ENCODE results near the gene GNG13.
"Not testable (repeated sequence)": the region's sequence is repeated elsewhere in the genome, so short reads cannot be mapped to it uniquely, and the experiment has no call there.

The GNG13 gene

DNA sequence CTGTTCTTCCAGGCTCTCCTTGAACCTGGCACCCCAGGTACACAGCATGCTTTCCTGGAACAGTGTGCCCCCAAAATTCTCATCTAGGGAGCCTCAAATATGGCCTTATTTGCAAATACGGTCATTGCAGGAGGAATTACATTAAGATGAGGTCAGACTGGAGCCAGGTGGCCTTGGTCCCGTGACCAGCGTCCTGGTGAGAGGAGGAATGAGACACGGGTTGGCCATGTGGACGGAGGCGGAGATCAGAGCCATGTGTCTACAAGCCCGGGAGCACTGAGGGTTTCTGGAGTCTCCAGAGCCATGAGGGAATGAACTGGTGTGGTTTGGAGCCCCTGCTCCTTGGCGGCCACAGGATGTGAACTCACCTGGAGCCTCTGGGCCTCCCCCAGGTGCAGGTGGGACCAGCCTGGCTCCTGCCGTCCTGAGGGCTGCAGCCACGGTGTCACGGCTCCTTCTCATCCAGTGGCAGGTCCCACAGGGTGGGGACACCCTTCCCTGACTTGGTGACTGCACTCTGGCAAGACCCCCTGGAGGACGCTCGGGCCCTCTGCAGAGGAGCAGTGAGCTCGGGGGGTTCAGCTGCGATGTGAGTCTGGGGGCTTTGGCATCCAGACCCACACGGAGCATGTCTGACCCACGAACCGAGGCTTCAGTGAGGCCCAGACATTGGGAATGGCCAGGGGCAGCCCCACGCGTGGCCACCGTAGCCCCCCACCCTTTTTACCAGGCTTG lies 21.8 kb upstream of the GNG13 start:
- no peak for DNase-seq
- no peak for ATAC-seq
- peaks cover 10% of the 10 kb centered on the region for H3K4me1 Mint-ChIP-seq
- no peak overlapping the region for H3K27ac Mint-ChIP-seq
- no peak overlapping the region for H3K4me3 Mint-ChIP-seq
- H3K9me3 Mint-ChIP-seq: no peaks in the 10 kb centered on the region
- peaks cover 12% of the 10 kb centered on the region for H3K27me3 Mint-ChIP-seq

DNA sequence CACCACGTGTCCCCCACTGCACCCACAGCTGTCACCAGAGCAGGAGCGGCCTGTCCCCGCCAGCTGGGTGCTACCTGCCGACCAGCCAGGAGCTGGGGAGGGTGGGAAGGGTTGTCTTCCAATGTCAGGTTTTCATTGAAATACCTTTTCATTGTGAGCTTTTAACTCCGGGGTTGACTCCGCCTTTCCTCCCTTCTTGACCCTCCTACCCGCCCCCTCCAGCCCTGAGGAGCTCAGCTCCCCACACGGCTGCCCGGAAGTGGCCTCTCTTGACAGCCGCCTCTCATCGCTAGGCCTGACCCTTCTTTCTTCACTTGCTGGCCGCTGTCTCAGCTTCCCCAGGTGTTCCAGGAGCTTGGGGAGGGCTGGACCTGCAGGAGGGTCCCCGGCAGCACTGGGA lies 21.2 kb upstream of the GNG13 start:
- Mint-ChIP-seq H3K27ac (no peak overlapping the region), H3K4me1 (peaks cover 10% of the 10 kb centered on the region), H3K4me3 (no peak overlapping the region), H3K9me3 (no peaks in the 10 kb centered on the region), H3K27me3 (peaks cover 12% of the 10 kb centered on the region)
- ATAC-seq (no peak), DNase-seq (no peak)

DNA sequence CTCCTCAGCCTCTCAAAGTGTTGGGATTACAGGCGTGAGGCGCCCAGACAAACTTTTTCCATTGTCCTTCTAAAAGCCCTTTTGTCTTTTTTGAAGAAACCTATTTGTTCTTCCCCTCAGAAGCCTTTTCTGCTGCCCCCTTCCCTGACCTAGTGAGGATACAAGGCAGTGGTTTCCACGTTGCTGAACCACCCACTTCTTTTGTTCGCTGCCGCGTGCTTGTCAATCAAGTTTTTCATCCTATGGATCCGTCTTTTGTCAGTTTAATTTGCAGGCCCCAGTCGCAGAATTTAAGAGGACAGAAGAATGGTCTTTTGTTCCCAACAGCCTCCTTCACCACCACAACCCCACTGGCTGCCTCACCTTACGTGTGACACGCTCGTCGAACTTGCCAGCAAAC lies 20.2 kb upstream of the GNG13 start:
- ATAC-seq (no peak), DNase-seq (no peak)
- no peak overlapping the region for H3K27ac Mint-ChIP-seq
- no peaks in the 10 kb centered on the region for H3K9me3 Mint-ChIP-seq
- no peak overlapping the region for H3K4me3 Mint-ChIP-seq
- H3K27me3 Mint-ChIP-seq: peaks cover 12% of the 10 kb centered on the region
- peaks cover 10% of the 10 kb centered on the region for H3K4me1 Mint-ChIP-seq

DNA sequence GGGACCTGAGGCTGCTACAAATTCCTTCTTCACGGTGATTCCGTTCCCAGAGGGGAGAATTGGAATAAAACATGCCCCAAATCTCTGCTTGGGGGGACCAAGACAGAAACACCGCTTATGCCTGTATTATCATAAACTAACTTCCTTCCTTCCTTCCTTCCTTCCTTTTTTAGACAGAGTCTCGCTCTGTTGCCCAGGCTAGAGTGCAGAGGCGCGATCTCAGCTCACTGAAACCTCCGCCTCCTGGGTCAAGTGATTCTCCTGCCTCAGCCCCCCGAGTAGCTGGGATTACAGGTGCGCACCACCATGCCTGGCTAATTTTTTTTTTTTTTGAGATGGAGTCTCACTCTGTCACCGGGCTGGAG lies 19.5 kb upstream of the GNG13 start:
- peak overlapping the region in 1 of 2 donors; percentile 32 for H3K4me3 Mint-ChIP-seq
- peaks cover 12% of the 10 kb centered on the region for H3K27me3 Mint-ChIP-seq
- H3K27ac Mint-ChIP-seq, DNase-seq, H3K9me3 Mint-ChIP-seq, ATAC-seq: not testable (repeated sequence)
- peaks cover 10% of the 10 kb centered on the region for H3K4me1 Mint-ChIP-seq

DNA sequence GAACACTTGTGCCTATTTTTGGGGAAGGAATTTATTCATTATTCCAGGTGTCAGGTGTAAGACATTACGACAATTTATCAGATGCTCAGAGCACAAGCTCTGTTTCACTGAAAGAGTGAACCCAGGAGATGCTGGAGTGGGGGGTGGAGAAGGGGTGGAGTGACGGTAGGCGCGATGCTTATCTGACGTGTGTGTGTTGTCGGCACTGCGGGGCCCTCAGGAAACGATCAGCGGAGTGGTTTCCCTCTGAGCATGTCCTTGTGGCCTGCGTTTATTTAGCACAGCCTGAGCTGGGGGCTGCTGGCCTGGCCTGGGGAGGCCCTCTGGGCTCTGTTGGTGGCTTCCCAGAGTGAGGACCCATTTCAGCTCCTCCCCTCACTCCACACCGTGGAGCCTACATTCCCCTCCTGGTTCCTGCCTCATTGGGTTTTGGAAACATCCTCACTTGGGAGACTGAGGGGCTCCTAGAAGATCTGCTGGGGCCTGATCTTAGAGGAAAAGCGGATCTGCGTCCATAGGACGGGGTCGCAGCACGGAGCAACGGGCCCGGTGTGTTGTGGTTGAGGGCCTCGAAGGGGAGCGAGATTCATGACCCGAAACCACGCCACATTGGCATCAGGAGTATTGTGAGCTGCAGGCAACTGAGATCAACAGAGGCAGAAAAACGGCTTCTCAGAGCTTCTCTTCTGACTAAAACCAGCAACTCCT lies 19.0 kb upstream of the GNG13 start:
- Mint-ChIP-seq H3K27me3 (peaks cover 12% of the 10 kb centered on the region), H3K9me3 (no peaks in the 10 kb centered on the region), H3K27ac (no peak overlapping the region), H3K4me1 (peaks cover 10% of the 10 kb centered on the region), H3K4me3 (peak overlapping the region in 1 of 2 donors; percentile 13)
- ATAC-seq (peak; percentile 71), DNase-seq (no peak)

DNA sequence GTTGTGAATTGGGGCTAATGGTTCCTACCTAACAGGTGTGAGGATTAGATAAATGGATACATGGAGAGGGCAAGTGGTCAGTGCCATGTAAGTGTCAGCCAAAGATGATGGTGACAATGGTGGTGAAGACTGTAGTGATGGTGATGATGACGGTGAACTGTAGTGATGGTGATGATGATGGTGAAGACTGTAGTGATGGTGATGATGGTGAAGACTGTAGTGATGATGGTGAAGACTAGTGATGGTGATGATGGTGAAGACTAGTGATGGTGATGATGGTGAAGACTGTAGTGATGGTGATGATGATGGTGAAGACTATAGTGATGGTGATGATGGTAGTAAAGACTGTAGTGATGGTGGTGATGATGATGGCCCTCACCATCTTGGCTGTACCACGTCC lies 18.1 kb upstream of the GNG13 start:
- H3K4me3 Mint-ChIP-seq: no peak overlapping the region
- H3K27me3 Mint-ChIP-seq: peaks cover 17% of the 10 kb centered on the region
- ATAC-seq: no peak
- H3K4me1 Mint-ChIP-seq: peaks cover 10% of the 10 kb centered on the region
- no peaks in the 10 kb centered on the region for H3K9me3 Mint-ChIP-seq
- H3K27ac Mint-ChIP-seq: no peak overlapping the region
- no peak for DNase-seq

DNA sequence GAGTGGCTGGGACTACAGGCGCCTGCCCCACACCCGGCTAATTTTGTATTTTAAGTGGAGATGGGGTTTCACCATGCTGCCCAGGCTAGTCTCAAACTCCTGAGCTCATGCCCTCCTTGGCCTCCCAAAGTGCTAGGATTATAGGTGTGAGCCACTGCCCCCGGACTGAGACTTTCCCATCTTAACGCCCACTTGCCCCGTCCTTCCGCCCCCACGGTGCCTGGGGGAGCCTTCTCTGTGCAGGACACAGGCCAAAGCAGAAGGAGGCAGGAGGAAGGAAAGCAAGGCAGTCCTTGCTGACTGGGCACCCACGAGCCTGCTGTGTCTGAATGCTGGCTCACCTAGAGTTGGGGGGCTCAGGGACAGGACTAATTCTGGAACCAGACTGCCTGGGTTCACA lies 17.6 kb upstream of the GNG13 start:
- Mint-ChIP-seq H3K27me3 (peaks cover 22% of the 10 kb centered on the region), H3K27ac (no peak overlapping the region), H3K4me1 (peaks cover 11% of the 10 kb centered on the region), H3K9me3 (no peaks in the 10 kb centered on the region), H3K4me3 (no peak overlapping the region)
- ATAC-seq (no peak), DNase-seq (no peak)

DNA sequence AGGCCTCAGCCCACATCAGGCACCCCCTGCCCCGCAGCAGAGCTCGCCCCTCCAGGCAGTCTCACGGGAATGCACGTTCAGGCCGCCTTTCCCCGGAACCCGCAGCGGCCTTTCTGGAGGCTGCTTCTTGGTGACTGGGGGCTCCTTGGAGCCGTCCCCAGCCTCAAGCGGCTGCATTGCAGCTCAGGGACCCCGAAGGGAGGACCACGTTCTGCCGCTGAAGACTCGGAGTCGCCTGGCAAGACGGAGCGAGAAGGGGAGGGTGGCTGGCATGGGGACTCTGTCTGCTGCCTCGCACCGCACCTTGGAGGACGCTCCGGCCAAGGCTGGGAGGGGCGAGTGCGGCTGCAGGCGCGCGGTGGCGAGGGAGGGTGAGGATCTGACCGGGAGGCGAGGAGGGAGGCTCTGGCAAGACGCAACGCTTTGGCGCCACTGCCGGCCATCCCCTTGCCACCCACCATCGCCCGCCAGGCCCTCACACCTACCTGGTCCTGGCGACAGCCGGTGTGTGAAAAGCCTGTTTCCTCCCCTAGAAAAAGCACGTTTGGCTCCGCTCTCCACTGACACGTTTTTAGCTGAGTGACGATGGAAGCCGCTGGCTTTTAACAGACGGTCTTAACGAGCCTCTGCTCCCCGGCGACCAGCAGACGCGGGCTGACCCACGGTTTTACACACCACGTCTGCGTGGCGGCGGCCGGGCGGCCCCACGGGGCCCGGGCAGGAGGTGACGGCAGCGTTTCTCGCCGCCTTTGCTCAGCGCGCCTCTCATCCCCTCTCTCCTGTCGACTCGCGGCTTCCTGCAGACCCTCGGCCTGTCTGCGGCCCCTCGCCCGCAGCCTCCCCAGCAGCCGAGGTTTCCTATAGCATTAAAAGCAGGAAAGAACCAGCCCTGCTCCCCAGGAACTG lies 16.7 kb upstream of the GNG13 start:
- ATAC-seq (no peak), DNase-seq (no peak)
- H3K27me3 Mint-ChIP-seq: peaks cover 27% of the 10 kb centered on the region
- peaks cover 15% of the 10 kb centered on the region for H3K4me1 Mint-ChIP-seq
- H3K27ac Mint-ChIP-seq: no peak overlapping the region
- no peaks in the 10 kb centered on the region for H3K9me3 Mint-ChIP-seq
- H3K4me3 Mint-ChIP-seq: peak overlapping the region in 1 of 2 donors; percentile 24

DNA sequence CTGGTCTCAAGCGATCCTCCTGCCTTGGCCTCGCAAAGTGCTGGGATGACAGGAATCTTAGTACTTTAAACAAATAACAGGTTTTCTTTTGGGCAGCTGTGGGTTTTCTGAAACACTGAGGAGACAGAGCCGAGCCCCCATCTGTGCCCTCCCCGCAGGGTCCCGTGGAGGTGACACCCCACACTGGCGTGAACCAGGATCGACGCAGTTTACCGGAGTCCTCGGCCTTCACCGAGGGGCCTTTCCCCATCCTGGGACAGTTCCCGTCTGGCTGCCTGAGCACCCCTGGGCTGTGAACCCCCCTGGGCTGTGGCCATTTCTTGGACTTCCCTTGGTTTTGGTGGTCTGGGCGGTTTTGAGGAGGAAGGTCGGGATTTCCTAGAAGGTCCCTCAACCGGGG lies 15.3 kb upstream of the GNG13 start:
- ATAC-seq (no peak), DNase-seq (no peak)
- Mint-ChIP-seq H3K27me3 (peaks cover 27% of the 10 kb centered on the region), H3K9me3 (no peaks in the 10 kb centered on the region), H3K4me3 (no peak overlapping the region), H3K4me1 (peaks cover 18% of the 10 kb centered on the region), H3K27ac (no peak overlapping the region)

DNA sequence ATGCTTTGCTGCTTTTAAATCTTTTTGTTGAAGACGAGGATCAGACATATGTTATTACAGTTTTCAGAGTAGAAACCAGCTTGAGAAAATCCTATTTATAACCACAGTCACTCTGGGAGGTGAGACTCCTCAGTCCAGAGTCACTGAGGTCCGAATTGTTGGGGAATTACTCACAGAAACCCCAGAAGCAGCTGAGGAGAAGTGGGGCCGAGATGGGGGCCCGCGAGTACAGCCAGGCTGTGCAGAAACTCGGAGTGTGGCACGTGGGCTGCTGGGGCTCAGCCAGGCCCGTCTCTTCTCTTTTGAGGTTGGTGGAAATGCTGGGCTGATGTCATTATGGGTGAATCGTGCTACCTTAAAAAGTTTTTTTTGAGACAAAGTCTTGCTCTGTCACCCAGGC lies 14.4 kb upstream of the GNG13 start:
- DNase-seq (no peak), ATAC-seq (no peak)
- Mint-ChIP-seq H3K4me1 (peaks cover 23% of the 10 kb centered on the region), H3K27me3 (peaks cover 22% of the 10 kb centered on the region), H3K27ac (no peak overlapping the region), H3K9me3 (no peaks in the 10 kb centered on the region), H3K4me3 (no peak overlapping the region)

DNA sequence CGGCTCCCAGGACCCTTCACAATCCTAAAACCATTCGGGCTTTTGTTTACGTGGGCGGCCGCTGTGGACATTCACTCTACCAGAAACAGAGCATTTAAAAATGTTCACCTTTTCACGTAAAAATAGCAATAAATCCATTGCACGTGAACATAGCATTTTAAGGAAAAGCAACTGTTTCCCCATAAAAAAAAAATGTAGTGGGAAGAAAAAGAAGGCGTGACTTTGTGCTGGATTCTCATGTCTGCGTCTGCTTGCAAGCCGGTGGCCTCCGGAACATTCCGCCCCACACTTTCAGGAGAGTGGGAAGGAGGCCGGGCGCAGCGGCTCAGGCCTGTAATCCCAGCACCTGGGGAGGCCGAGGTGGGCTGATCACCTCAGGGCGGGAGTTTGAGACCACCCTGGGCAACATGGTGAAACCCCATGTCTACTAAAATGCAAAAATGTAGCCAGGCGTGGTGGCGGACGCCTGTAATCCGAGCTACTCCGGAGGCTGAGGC lies 13.4 kb upstream of the GNG13 start:
- no peaks in the 10 kb centered on the region for H3K9me3 Mint-ChIP-seq
- peaks cover 15% of the 10 kb centered on the region for H3K27me3 Mint-ChIP-seq
- DNase-seq: no peak
- no peak overlapping the region for H3K4me3 Mint-ChIP-seq
- no peak for ATAC-seq
- no peak overlapping the region for H3K27ac Mint-ChIP-seq
- peaks cover 27% of the 10 kb centered on the region for H3K4me1 Mint-ChIP-seq

DNA sequence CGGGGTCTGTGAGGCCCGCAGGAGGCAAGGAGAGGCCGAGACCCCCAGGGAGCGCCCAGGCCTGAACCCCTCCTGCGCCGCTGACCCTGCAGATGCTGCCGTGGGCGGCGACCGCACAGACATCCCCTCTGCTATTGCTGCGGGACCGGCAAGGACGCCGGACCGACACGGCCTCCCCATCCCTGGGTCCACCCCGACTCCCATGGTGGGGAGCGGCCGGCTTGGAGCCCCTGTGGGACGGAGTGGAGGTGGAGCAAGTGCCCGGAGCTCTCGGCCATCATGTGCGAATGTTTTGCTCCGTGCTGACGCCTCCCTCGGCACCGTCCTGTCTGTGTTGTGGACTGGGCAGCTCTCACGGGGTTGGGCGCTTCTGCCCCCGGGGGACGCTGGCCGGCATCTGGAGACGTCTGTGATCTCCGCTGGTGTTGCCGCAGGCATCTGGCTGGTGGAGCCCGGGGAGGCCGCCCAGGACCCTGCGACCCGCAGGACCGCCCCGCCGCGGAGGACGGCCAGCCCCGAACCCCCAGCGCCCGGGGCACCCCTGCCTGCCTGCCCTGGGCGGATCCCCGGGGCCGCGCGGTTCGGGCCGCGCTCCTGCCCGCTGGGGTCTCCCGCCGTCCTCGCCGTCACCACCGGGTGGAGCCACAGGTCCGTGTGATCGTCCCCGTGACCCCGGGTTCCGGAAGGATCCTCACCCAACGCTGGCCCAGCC lies 12.8 kb upstream of the GNG13 start:
- no peak overlapping the region for H3K27ac Mint-ChIP-seq
- no peaks in the 10 kb centered on the region for H3K9me3 Mint-ChIP-seq
- H3K27me3 Mint-ChIP-seq: peaks cover 15% of the 10 kb centered on the region
- H3K4me1 Mint-ChIP-seq: peaks cover 33% of the 10 kb centered on the region
- ATAC-seq (peak; percentile 87), DNase-seq (peak; percentile 57 to 61)
- peak overlapping the region in 1 of 2 donors; percentile 59 for H3K4me3 Mint-ChIP-seq

DNA sequence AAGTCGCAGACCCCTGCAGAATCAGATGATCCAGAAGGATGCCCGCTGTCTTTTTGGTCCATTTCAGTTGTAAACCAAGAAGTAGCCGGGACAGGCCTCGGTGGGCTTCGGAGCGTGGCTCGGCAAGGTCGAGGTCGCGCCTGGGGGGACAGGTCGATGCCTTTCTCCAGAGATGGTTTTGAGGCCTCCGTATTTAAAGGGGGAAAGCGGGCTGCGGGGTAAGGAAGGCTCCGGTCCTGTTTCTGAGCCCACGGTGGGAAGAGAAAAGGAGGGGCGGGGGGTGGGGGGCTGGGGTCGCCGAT lies 7.5 kb upstream of the GNG13 start:
- Mint-ChIP-seq H3K27ac (peak overlapping the region; percentile 97), H3K27me3 (peaks cover 12% of the 10 kb centered on the region), H3K4me1 (peaks cover 47% of the 10 kb centered on the region), H3K4me3 (peak overlapping the region; percentile 97 to 99), H3K9me3 (no peaks in the 10 kb centered on the region)
- DNase-seq (no peak), ATAC-seq (no peak)

DNA sequence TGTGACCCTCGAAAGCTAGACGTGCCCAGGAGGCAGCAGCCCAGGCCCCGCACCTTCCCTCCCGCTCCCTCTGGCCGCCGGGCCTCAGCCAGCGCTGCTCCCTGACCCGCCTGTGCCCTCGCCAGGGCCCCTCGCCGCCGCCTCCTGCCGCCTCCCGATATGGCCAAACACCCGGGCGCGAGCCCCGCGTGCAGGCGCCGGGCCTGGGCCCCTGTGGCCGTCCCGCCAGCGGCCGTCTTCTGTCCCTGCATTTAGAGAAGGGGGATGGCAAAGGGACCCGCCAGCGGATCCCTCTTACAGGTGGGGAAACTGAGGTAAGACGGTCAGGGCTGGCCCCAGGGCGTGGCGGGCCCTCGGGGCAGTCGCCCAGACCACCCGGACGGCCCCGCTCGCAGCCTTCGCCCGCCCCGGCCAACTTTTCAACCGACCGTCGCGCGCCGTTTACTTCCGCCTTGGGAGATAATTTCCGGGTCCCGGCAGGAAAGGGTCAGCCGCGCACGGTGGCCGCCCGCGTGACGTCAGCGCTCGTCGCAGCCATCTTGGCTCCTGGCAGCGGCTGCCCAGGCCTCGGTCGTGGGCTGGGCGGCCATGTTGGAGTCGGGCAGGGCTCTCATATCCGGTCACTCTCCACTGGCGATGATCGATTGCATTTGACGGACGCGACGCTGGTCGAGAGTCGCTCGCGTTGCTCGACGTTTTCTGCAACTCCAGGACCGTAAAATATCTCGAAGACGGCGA lies 7.0 kb upstream of the GNG13 start:
- Mint-ChIP-seq H3K9me3 (no peaks in the 10 kb centered on the region), H3K27me3 (peaks cover 13% of the 10 kb centered on the region), H3K27ac (peak overlapping the region; percentile 97), H3K4me3 (peak overlapping the region; percentile 97 to 99), H3K4me1 (peaks cover 43% of the 10 kb centered on the region)
- peak; percentile 96 for ATAC-seq
- DNase-seq: peak; percentile 80 to 89

DNA sequence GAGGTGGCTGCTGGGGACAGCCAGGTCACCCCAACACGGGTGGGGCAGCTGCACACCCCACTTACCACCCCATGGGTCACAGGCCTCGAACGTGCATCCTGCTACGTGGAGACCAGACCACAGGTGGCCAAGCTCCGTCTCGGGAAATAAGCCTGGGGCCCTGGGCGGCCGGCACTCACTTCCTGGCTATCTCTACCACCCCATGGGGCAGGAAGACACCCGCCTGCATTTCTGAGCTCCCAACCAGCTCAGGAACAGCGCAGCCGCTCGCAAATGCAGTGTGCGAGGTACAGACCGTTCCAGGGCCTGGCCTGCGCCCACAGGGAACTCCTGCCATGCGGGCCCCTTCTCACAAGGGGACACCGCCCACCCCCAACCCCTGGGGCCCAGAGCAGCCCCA lies 4.9 kb upstream of the GNG13 start:
- Mint-ChIP-seq H3K27ac (no peak overlapping the region), H3K9me3 (no peaks in the 10 kb centered on the region), H3K4me3 (no peak overlapping the region), H3K4me1 (peaks cover 42% of the 10 kb centered on the region), H3K27me3 (peaks cover 33% of the 10 kb centered on the region)
- ATAC-seq: no peak
- DNase-seq: no peak
